B cell (primary cell): ENCODE measurements around the gene SSRP1.

Experiments used
- EZH2 ChIP-seq: IDR thresholded peaks from 2 replicates; pipeline ENCODE4 v1.6.1; 2012; ENCODE audit warnings: borderline replicate concordance, low read depth, mild to moderate bottlenecking, moderate library complexity, low read length; ENCODE audit not compliant: insufficient read depth, poor library complexity, severe bottlenecking
- TF ChIP-seq, protein P1 (sequence below): fragments of 200-600 bp; IDR thresholded peaks from one replicate; pipeline ENCODE4 v1.8.0; 2022; ENCODE audit warnings: antibody characterized with exemption, mild to moderate bottlenecking

DNA sequence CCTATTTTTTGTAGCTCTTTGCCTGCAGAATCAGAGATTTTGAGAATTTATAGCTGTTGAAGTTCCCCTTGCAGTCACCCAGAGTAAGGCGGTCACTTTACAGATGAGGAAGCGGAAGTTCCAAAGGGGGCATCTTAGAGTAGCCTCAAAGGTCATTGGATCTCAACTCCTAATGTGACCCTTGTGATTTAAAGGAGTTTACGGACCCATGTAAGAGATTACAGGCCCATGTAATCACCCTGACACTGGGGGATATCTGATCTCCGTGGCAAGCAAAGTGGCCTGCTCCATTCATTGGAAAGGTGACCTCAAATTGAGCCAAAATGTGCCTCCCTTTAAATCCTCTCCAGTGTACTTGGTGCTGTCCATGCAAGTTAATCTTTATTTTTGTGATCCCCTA lies 18.2 kb upstream of the SSRP1 start:
- TF ChIP-seq, protein P1, sequence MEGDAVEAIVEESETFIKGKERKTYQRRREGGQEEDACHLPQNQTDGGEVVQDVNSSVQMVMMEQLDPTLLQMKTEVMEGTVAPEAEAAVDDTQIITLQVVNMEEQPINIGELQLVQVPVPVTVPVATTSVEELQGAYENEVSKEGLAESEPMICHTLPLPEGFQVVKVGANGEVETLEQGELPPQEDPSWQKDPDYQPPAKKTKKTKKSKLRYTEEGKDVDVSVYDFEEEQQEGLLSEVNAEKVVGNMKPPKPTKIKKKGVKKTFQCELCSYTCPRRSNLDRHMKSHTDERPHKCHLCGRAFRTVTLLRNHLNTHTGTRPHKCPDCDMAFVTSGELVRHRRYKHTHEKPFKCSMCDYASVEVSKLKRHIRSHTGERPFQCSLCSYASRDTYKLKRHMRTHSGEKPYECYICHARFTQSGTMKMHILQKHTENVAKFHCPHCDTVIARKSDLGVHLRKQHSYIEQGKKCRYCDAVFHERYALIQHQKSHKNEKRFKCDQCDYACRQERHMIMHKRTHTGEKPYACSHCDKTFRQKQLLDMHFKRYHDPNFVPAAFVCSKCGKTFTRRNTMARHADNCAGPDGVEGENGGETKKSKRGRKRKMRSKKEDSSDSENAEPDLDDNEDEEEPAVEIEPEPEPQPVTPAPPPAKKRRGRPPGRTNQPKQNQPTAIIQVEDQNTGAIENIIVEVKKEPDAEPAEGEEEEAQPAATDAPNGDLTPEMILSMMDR, result no peak
- TF ChIP-seq EZH2, result no peak
